ENCODE results near the gene SLC35F1. TPM values are rescaled to one million over a fixed set of nuclear protein-coding genes. Genes with fewer than 3 reads are reported as not detected.
"Not testable (repeated sequence)": the region's sequence is repeated elsewhere in the genome, so short reads cannot be mapped to it uniquely, and the experiment has no call there.

SLC35F1 gene
- under 1 TPM in 3 of 6 donors, not detected in 3; 0.11 to 0.15 (median 0.13) TPM for total RNA-seq

GRCh38 chr6:117906958-117907600 is at the start of gene SLC35F1:
SLC35F1 (plus strand) TSS chr6:117907264.
- ATAC-seq (ENCODE audit: low FRiP score in 2 of 2) (peak in 1 of 2 donors; percentile 52), DNase-seq (peak; percentile 21 to 86)
- peaks cover 0 to 30% (median 8%) of the 10 kb centered on the region in 4 donors for H3K27me3 ChIP-seq
- TF ChIP-seq POLR2AphosphoS5 (IDR thresholded peaks at IDR 0.05) (no peak), EP300 (IDR thresholded peaks at IDR 0.05) (no peak), CTCF (IDR thresholded peaks at IDR 0.05) (peak in 3 of 6 experiments; percentile 21 to 30 (median 28)), POLR2A (IDR thresholded peaks at IDR 0.05) (no peak)
- peak within 1 kb of the TSS; percentile 27 to 71 (median 56) for H3K4me3 ChIP-seq
- 2% methylated on average over 47 of the region's 82 CpGs; no CpG with 5 or more reads in 1 of the 2 donors for WGBS, 2 donors
- H3K36me3 ChIP-seq, result no peaks in the 10 kb centered on the region
- peaks cover 10 to 24% (median 16%) of the 10 kb centered on the region in 4 donors for H3K4me1 ChIP-seq
- H3K27ac ChIP-seq, result no peak within 1 kb of the TSS
- no peaks in the 10 kb centered on the region for H3K9me3 ChIP-seq

- H3K4me3 ChIP-seq; ATAC-seq (ENCODE audit: low FRiP score in 2 of 2); H3K27me3 ChIP-seq; H3K9me3 ChIP-seq; H3K27ac ChIP-seq; H3K36me3 ChIP-seq; DNase-seq; H3K4me1 ChIP-seq: not testable (repeated sequence)
- 70 to 89% methylated on average over 2 of the region's 2 CpGs for WGBS, 2 donors
Measured at GRCh38 chr6:117858601-117859000, 48.5 kb upstream of the SLC35F1 start.

- H3K27me3 ChIP-seq, result no peaks in the 10 kb centered on the region
- no peak for TF ChIP-seq CTCF (IDR thresholded peaks at IDR 0.05)
- no peak for TF ChIP-seq POLR2AphosphoS5 (IDR thresholded peaks at IDR 0.05)
- TF ChIP-seq POLR2A (IDR thresholded peaks at IDR 0.05), result no peak
- no peak for TF ChIP-seq EP300 (IDR thresholded peaks at IDR 0.05)
- H3K9me3 ChIP-seq, result peaks cover 0 to 4% (median 0%) of the 10 kb centered on the region in 4 donors
- H3K36me3 ChIP-seq, result no peaks in the 10 kb centered on the region
- no peaks in the 10 kb centered on the region for H3K4me1 ChIP-seq
- ATAC-seq (ENCODE audit: low FRiP score in 2 of 2) (no peak), DNase-seq (no peak)
- 89 to 95% methylated on average over 3 of the region's 3 CpGs for WGBS, 2 donors
- H3K27ac ChIP-seq, result no peak overlapping the region
- no peak overlapping the region for H3K4me3 ChIP-seq
Measured at GRCh38 chr6:117861545-117861944, 45.5 kb upstream of the SLC35F1 start.

GRCh38 chr6:117866561-117866960 is 40.5 kb upstream of the SLC35F1 start:
- no peaks in the 10 kb centered on the region for H3K36me3 ChIP-seq
- H3K4me1 ChIP-seq, result no peaks in the 10 kb centered on the region
- WGBS, 2 donors, result 59 to 82% methylated on average over 4 of the region's 4 CpGs
- ATAC-seq (ENCODE audit: low FRiP score in 2 of 2) (no peak), DNase-seq (no peak)
- H3K9me3 ChIP-seq, result peaks cover 0 to 4% (median 0%) of the 10 kb centered on the region in 4 donors
- TF ChIP-seq CTCF (IDR thresholded peaks at IDR 0.05) (no peak), POLR2A (IDR thresholded peaks at IDR 0.05) (no peak), POLR2AphosphoS5 (IDR thresholded peaks at IDR 0.05) (no peak)
- no peaks in the 10 kb centered on the region for H3K27me3 ChIP-seq
- H3K27ac ChIP-seq, result no peak overlapping the region
- H3K4me3 ChIP-seq, result no peak overlapping the region

- no peaks in the 10 kb centered on the region for H3K4me1 ChIP-seq
- DNase-seq, result no peak
- H3K27ac ChIP-seq, result no peak overlapping the region
- no peaks in the 10 kb centered on the region for H3K36me3 ChIP-seq
- H3K9me3 ChIP-seq, result peaks cover 0 to 4% (median 0%) of the 10 kb centered on the region in 4 donors
- no peak overlapping the region for H3K4me3 ChIP-seq
- WGBS, 2 donors, result 74 to 80% methylated on average over 4 of the region's 4 CpGs
- no peaks in the 10 kb centered on the region for H3K27me3 ChIP-seq
- TF ChIP-seq POLR2A (IDR thresholded peaks at IDR 0.05) (no peak), CTCF (IDR thresholded peaks at IDR 0.05) (no peak), POLR2AphosphoS5 (IDR thresholded peaks at IDR 0.05) (no peak), EP300 (IDR thresholded peaks at IDR 0.05) (no peak)
- no peak for ATAC-seq (ENCODE audit: low FRiP score in 2 of 2)
Measured at GRCh38 chr6:117870486-117871242, 36.4 kb upstream of the SLC35F1 start.

All from upper lobe of left lung (tissue), 6 donors.